HG02623 (cell line): Measurements from ENCODE around the gene SPINK14.

ENCODE experiments used
- ATAC-seq: cut with Tn5 transposase; IDR thresholded peaks from one replicate; pipeline ENCODE4 v1.9.1; 2021; ENCODE audit warnings: moderate library complexity; ENCODE audit not compliant: unreplicated experiment

Gene SPINK14

GRCh38 chr5:148193202-148193601, 24.9 kb downstream of the SPINK14 start:
- ATAC-seq = no peak

GRCh38 chr5:148201151-148201550, 32.8 kb downstream of the SPINK14 start:
- ATAC-seq = no peak

- no peak for ATAC-seq
These were observed 34.3 kb downstream of the SPINK14 start, which contains the start of gene SPINK6 for GRCh38 chr5:148202531-148203203. Gene SPINK6 (plus strand): TSS chr5:148203042. CDS start chr5:148203097, 55 bp downstream.

DNA sequence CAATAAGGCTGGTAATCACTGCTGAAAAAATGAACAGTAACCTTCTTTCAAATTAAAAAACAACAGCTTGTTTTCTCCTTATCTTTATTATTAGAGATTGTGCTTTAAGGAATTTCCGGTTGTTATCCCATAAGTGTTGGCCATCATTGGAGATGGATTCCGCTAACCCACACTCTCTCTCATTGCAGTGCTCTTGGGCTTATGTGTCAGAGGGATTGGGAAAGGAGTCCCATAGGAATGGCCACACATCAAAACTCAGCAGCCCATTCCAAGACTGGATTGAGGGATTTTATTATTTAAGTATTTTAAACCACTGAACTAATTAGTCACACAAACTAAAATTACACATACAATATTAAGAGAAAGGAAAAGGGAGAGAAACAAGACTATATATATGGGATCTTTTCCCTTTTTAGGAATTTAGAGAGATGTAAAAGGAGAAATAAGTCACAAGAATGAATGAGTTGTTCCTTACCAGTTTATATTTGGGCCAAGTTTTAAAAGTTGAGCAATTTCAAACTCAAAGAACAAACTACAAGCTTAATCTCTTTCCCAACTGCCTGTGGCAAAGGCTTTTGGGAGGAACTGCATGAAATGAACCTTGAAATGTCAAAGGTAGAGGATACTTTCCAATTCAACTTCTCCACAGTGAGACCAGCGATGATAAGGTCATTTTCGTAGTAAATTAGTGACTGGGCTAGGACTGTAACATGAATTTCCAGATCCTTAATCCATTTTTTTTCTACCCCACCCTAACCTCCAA, 36.9 kb downstream of the SPINK14 start:
- ATAC-seq = no peak

GRCh38 chr5:148205865-148206264, 37.5 kb downstream of the SPINK14 start:
- no peak for ATAC-seq

DNA sequence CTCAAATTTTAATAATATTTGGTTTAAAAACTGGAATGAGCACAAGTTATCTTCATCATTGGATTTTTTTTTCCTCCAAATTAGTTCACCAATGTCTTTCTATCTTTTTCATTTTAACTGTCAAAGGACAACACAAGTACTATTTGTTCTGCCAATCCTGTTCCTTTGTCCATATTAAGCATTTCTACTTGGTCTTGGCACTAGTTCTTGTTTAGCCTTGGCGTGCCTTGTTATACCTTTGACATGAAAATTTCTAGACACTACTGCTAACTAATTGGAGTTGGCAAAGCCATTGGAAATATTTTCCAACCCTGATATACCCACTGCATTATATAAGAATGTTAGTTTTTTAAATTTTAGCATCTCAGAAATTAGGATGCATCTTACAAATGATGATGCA, 38.3 kb downstream of the SPINK14 start:
- ATAC-seq = no peak

- ATAC-seq = no peak
These were observed 39.9 kb downstream of the SPINK14 start for GRCh38 chr5:148208226-148208625.

- no peak for ATAC-seq
These were observed 40.9 kb downstream of the SPINK14 start for GRCh38 chr5:148209151-148209770.

DNA sequence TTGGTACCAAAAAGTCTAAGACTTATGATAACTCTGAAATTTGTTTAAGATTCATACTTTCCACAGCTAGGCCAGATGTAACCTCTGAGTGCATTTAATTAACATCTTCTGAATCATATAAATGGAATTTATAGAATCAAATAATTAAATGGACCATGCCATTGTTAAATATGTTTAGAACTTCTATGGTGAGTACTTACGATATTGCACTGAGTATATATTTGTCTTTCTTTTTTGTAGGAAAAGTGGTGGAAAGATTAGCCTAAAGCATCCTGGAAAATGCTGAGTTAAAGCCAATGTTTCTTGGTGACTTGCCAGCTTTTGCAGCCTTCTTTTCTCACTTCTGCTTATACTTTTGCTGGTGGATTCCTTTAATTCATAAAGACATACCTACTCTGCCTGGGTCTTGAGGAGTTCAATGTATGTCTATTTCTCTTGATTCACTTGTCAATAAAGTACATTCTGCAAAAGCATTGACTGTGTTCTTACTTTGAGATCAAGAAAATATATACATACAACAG, 46.4 kb downstream of the SPINK14 start:
- no peak for ATAC-seq

DNA sequence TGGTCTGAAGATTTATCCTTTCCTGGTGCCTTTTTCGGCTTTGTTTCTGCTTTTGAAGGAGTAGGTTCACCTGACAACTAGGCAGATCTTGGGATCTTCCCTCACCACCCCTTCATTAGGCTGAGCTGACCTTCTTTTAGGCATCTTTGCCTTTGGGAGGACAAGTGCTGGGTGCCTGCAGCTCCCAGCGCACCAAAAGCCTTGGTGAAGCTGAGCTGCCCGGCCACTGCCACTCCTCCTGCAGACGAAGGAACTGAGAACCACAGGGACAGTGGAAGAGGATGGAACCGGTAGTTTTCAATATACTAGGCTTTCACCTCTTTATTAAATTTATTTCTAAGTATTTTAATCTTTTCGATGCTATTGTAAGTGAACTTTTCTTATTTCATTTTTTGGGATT, 53.2 kb downstream of the SPINK14 start:
- ATAC-seq = no peak

GRCh38 chr5:148224117-148224742, 55.9 kb downstream of the SPINK14 start:
- no peak for ATAC-seq
